SK-N-SH (cell line): ENCODE data around the gene SLCO2A1. TPM values are rescaled to one million over a fixed set of nuclear protein-coding genes. Genes with fewer than 3 reads are reported as not detected.

Experiments
- CTCF ChIA-PET: fragments of 300-600, 350-600 bp; formaldehyde crosslinking; extraction: SDS; loops from one replicate; lab custom pipeline; 2021; lab: Yijun Ruan, JAX
- POLR2A ChIA-PET: fragments of 350-600 bp; sonication (Branson Sonifier 250); formaldehyde crosslinking; extraction: SDS; loops from one replicate; lab custom pipeline; 2020; ENCODE audit warnings: antibody characterized with exemption, inconsistent platforms; lab: Yijun Ruan, JAX
- DNase-seq: peaks from one replicate; pipeline ENCODE4 v3.0.0; 2012
- H2AFZ ChIP-seq: fragments of 200-600 bp; sonication (generic); 2 replicates; pipeline ENCODE4 v1.8.1; 2016; ENCODE audit warnings: antibody characterized with exemption, mild to moderate bottlenecking, low read depth
- H3F3A ChIP-seq: fragments of 200-600 bp; sonication (generic); replicated peaks from 2 replicates; pipeline ENCODE3; 2016; ENCODE audit warnings: antibody characterized with exemption, mild to moderate bottlenecking; ENCODE audit not compliant: insufficient read depth
- H3K27ac ChIP-seq, 2 experiments: fragments of 200-500 bp in 1 of 2; fragments of 200-600 bp in 1 of 2; sonication (Bioruptor generic) in 1 of 2; sonication (generic), shearing (Covaris generic) in 1 of 2; 2 replicates each; pipeline versions ENCODE4 v1.5.1 to v1.6.1; 2014 to 2016; ENCODE audit warnings: low read depth in 2 of 2, inconsistent platforms in 1 of 2, low read length in 1 of 2, mild to moderate bottlenecking in 1 of 2, mixed read lengths in 1 of 2
- H3K27me3 ChIP-seq: fragments of 200-600 bp; sonication (generic), shearing (Covaris generic); 2 replicates; pipeline ENCODE4 v1.6.1; 2016; ENCODE audit warnings: mixed run types; ENCODE audit not compliant: insufficient read depth
- H3K36me3 ChIP-seq, 2 experiments: fragments of 200-500 bp in 1 of 2; fragments of 200-600 bp in 1 of 2; sonication (Bioruptor generic) in 1 of 2; sonication (generic) in 1 of 2; replicated peaks in 1 of 2; 2 replicates each; pipeline versions ENCODE3 to v1.5.1; 2014 to 2016; ENCODE audit warnings: low read length in 1 of 2, mild to moderate bottlenecking in 1 of 2; ENCODE audit not compliant: insufficient read depth in 2 of 2, control insufficient read depth in 1 of 2
- H3K4me1 ChIP-seq, 2 experiments: fragments of 200-500 bp in 1 of 2; fragments of 200-600 bp in 1 of 2; sonication (Bioruptor generic) in 1 of 2; sonication (generic), shearing (Covaris generic) in 1 of 2; 2 replicates each; pipeline versions ENCODE4 v1.5.1 to v1.6.1; 2014 to 2016; ENCODE audit warnings: low read depth in 1 of 2, low read length in 1 of 2, mixed run types in 1 of 2; ENCODE audit not compliant: insufficient read depth in 2 of 2, control insufficient read depth in 1 of 2
- H3K4me2 ChIP-seq: fragments of 200-600 bp; sonication (generic), shearing (Covaris generic); 2 replicates; pipeline ENCODE4 v1.6.1; 2017; ENCODE audit warnings: mixed run types
- H3K4me3 ChIP-seq, 2 experiments: fragments of 200-500 bp in 1 of 2; fragments of 200-600 bp in 1 of 2; sonication (Bioruptor generic) in 1 of 2; sonication (generic), shearing (Covaris generic) in 1 of 2; 2 replicates each; pipeline versions ENCODE4 v1.5.1 to v1.8.1; 2014 to 2016; ENCODE audit warnings: low read depth in 2 of 2, inconsistent platforms in 1 of 2, low read length in 1 of 2, mild to moderate bottlenecking in 1 of 2, mixed read lengths in 1 of 2, moderate library complexity in 1 of 2
- H3K79me2 ChIP-seq: fragments of 200-600 bp; sonication (generic); 2 replicates; pipeline ENCODE4 v1.8.1; 2017; ENCODE audit warnings: mild to moderate bottlenecking; ENCODE audit not compliant: insufficient read depth
- H3K9ac ChIP-seq: fragments of 200-600 bp; sonication (generic); 2 replicates; pipeline ENCODE4 v1.6.1; 2017; ENCODE audit warnings: mixed run types
- H3K9me2 ChIP-seq: fragments of 200-600 bp; sonication (generic); 2 replicates; pipeline ENCODE4 v1.6.1; 2017; ENCODE audit warnings: mixed run types
- H3K9me3 ChIP-seq: fragments of 200-600 bp; sonication (generic); 2 replicates; pipeline ENCODE4 v1.6.1; 2017; ENCODE audit warnings: mixed run types, mild to moderate bottlenecking, moderate library complexity
- H4K20me1 ChIP-seq: fragments of 200-600 bp; sonication (generic); 2 replicates; pipeline ENCODE4 v1.6.1; 2017; ENCODE audit warnings: mild to moderate bottlenecking, mixed run types; ENCODE audit not compliant: insufficient read depth
- CHD2 ChIP-seq: fragments of 150-350 bp; IDR thresholded peaks from 2 replicates; pipeline ENCODE4 v1.6.1; 2018; ENCODE audit warnings: low read length; ENCODE audit not compliant: partially characterized antibody
- GABPA ChIP-seq: IDR thresholded peaks from 2 replicates; pipeline ENCODE4 v1.4.0; 2012; ENCODE audit warnings: low read depth, mild to moderate bottlenecking
- MEF2A ChIP-seq: IDR thresholded peaks from 2 replicates; pipeline ENCODE4 v1.4.0; 2012; ENCODE audit warnings: low read depth, borderline replicate concordance
- RAD21 ChIP-seq: IDR thresholded peaks from 2 replicates; pipeline ENCODE4 v1.6.1; 2012; ENCODE audit warnings: mild to moderate bottlenecking, low read length
- RCOR1 ChIP-seq: fragments of 150-350 bp; IDR thresholded peaks from 2 replicates; pipeline ENCODE4 v1.6.1; 2017; ENCODE audit warnings: antibody characterized with exemption, low read length
- RXRA ChIP-seq: IDR thresholded peaks from 2 replicates; pipeline ENCODE4 v1.4.0; 2012; ENCODE audit warnings: low read depth, mild to moderate bottlenecking, borderline replicate concordance
- SMC3 ChIP-seq: IDR thresholded peaks from 2 replicates; pipeline ENCODE4 v1.6.1; 2012; ENCODE audit warnings: low read depth, low read length, improper control_type of control experiment
- TAF1 ChIP-seq: IDR thresholded peaks from 2 replicates; pipeline ENCODE4 v1.6.1; 2012; ENCODE audit warnings: low read depth, mild to moderate bottlenecking, low read length, moderate library complexity, borderline replicate concordance
- TCF12 ChIP-seq: IDR thresholded peaks from 2 replicates; pipeline ENCODE4 v1.4.0; 2012
- WGBS: methylation state at CpG from one replicate; pipeline ENCODE4 v1.1.6; 2017; ENCODE audit warnings: low lambda C conversion rate; 5-methylcytosine and 5-hydroxymethylcytosine counted together
- polyA plus RNA-seq, 3 experiments: library from polyadenylated mRNA; depleted of rRNA; stranded (reverse); fragments of >200 nt; gene quantifications; 2 replicates each; pipeline ENCODE4 v1.2.3, GENCODE V29; 2012
- TF ChIP-seq, protein P1 (sequence below): fragments of 200-600 bp; sonication (generic); IDR thresholded peaks from 2 replicates; pipeline ENCODE4 v1.6.1; 2017; ENCODE audit warnings: antibody characterized with exemption, mild to moderate bottlenecking, moderate library complexity
- TF ChIP-seq, protein P2 (sequence below): IDR thresholded peaks from 2 replicates; pipeline ENCODE4 v1.6.1; 2012; ENCODE audit warnings: mild to moderate bottlenecking, low read depth, low read length, moderate library complexity
- TF ChIP-seq, protein P3 (sequence below): fragments of 150-350 bp; IDR thresholded peaks from 2 replicates; pipeline ENCODE4 v1.6.1; 2016; ENCODE audit warnings: mild to moderate bottlenecking, low read depth, low read length

The SLCO2A1 gene
- polyA plus RNA-seq, 1 of the 3 experiments (the other 2 are of a cell fraction): 9.3 TPM

DNA sequence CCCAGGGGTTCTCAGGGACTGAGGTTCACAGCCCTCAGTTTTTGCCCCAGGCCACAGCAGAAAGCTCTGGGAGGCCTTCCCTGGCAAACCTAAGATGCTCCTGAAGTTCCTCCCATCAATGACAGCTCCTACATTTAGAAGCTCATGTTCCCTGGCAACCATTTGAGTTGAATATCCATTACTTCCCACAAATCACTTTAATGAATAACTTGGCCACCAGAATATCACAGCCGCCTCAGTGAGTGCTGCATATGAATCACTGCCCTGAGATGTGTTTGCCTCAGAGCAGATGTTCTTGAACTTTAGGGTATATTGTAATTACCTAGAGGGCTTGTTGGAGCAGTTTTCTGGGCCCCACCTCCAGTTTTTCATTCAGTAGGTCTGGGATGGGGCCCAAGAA lies 27.4 kb downstream of the SLCO2A1 start (continued):
- TF ChIP-seq, protein P1, sequence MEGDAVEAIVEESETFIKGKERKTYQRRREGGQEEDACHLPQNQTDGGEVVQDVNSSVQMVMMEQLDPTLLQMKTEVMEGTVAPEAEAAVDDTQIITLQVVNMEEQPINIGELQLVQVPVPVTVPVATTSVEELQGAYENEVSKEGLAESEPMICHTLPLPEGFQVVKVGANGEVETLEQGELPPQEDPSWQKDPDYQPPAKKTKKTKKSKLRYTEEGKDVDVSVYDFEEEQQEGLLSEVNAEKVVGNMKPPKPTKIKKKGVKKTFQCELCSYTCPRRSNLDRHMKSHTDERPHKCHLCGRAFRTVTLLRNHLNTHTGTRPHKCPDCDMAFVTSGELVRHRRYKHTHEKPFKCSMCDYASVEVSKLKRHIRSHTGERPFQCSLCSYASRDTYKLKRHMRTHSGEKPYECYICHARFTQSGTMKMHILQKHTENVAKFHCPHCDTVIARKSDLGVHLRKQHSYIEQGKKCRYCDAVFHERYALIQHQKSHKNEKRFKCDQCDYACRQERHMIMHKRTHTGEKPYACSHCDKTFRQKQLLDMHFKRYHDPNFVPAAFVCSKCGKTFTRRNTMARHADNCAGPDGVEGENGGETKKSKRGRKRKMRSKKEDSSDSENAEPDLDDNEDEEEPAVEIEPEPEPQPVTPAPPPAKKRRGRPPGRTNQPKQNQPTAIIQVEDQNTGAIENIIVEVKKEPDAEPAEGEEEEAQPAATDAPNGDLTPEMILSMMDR: no peak
- peak; percentile 94 for TF ChIP-seq TCF12
- peak; percentile 33; the same call in 1 of the 2 replicates for TF ChIP-seq RXRA
- no peak for TF ChIP-seq RCOR1
- TF ChIP-seq, protein P2, sequence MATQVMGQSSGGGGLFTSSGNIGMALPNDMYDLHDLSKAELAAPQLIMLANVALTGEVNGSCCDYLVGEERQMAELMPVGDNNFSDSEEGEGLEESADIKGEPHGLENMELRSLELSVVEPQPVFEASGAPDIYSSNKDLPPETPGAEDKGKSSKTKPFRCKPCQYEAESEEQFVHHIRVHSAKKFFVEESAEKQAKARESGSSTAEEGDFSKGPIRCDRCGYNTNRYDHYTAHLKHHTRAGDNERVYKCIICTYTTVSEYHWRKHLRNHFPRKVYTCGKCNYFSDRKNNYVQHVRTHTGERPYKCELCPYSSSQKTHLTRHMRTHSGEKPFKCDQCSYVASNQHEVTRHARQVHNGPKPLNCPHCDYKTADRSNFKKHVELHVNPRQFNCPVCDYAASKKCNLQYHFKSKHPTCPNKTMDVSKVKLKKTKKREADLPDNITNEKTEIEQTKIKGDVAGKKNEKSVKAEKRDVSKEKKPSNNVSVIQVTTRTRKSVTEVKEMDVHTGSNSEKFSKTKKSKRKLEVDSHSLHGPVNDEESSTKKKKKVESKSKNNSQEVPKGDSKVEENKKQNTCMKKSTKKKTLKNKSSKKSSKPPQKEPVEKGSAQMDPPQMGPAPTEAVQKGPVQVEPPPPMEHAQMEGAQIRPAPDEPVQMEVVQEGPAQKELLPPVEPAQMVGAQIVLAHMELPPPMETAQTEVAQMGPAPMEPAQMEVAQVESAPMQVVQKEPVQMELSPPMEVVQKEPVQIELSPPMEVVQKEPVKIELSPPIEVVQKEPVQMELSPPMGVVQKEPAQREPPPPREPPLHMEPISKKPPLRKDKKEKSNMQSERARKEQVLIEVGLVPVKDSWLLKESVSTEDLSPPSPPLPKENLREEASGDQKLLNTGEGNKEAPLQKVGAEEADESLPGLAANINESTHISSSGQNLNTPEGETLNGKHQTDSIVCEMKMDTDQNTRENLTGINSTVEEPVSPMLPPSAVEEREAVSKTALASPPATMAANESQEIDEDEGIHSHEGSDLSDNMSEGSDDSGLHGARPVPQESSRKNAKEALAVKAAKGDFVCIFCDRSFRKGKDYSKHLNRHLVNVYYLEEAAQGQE: no peak

DNA sequence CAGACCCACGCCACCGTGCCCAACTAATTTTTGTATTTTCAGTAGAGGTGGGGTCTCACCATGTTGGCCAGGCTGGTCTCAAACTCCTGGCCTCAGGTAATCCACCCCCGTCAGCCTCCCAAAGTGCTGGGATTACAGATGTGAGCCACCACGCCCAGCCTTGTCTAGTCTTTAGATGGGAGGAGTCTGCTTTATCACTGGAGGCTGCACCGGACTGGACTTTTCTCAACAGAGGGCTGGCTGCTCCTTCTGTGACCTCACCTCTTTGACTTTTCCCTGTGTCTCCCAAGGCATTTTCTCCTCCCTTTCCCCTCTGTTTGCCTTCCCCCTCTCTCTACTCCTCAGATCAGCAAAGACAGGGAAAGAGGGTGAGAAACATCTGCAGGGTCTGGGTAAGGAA lies 28.5 kb downstream of the SLCO2A1 start:
- no peak overlapping the region for H3K4me3 ChIP-seq
- no peaks in the 10 kb centered on the region for H3K9me3 ChIP-seq
- H3K27ac ChIP-seq: no peak overlapping the region
- ChIA-PET CTCF (no interaction called here), POLR2A (no interaction called here)
- H2AFZ ChIP-seq: no peak overlapping the region
- H3K36me3 ChIP-seq: no peaks in the 10 kb centered on the region
- no peaks in the 10 kb centered on the region for H3K79me2 ChIP-seq
- TF ChIP-seq, protein P1: no peak
- TF ChIP-seq SMC3 (no peak), RAD21 (no peak), MEF2A (no peak), GABPA (no peak), CHD2 (no peak), TAF1 (no peak)
- TF ChIP-seq, protein P3, sequence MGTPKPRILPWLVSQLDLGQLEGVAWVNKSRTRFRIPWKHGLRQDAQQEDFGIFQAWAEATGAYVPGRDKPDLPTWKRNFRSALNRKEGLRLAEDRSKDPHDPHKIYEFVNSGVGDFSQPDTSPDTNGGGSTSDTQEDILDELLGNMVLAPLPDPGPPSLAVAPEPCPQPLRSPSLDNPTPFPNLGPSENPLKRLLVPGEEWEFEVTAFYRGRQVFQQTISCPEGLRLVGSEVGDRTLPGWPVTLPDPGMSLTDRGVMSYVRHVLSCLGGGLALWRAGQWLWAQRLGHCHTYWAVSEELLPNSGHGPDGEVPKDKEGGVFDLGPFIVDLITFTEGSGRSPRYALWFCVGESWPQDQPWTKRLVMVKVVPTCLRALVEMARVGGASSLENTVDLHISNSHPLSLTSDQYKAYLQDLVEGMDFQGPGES: no peak
- H4K20me1 ChIP-seq: no peaks in the 10 kb centered on the region
- WGBS: 90% methylated on average over 5 of the region's 5 CpGs
- H3K9me2 ChIP-seq: no peaks in the 10 kb centered on the region
- no peaks in the 10 kb centered on the region for H3K27me3 ChIP-seq
- peaks cover 3% of the 10 kb centered on the region in 2 experiments; a peak in 2 of 4 replicates for H3K4me1 ChIP-seq
- no peak for DNase-seq
- H3F3A ChIP-seq: peaks cover 6% of the 10 kb centered on the region
- no peak overlapping the region for H3K9ac ChIP-seq
- H3K4me2 ChIP-seq: no peak overlapping the region
